Measurements from ENCODE around the gene CDK17. TPM values are rescaled to one million over a fixed set of nuclear protein-coding genes. Genes with fewer than 3 reads are reported as not detected.
"Not testable (repeated sequence)": the region's sequence is repeated elsewhere in the genome, so short reads cannot be mapped to it uniquely, and the experiment has no call there.

The CDK17 gene
- total RNA-seq, 1 donor from 2014 or later = 8.2 TPM

GRCh38 chr12:96395236-96395635 lies 5.0 kb downstream of the CDK17 start:
- ATAC-seq = no peak

GRCh38 chr12:96393229-96393628 lies 7.0 kb downstream of the CDK17 start:
- not testable (repeated sequence) for ATAC-seq

More at GRCh38 chr12:96395236-96395635, 5.0 kb downstream of the CDK17 start:
- no peak for DNase-seq (ENCODE audit: low spot score)

GRCh38 chr12:96392397-96392796 lies 7.8 kb downstream of the CDK17 start:
- DNase-seq (ENCODE audit: low spot score) = no peak
- ATAC-seq = no peak

More at GRCh38 chr12:96393229-96393628, 7.0 kb downstream of the CDK17 start:
- not testable (repeated sequence) for DNase-seq (ENCODE audit: low spot score)

- ATAC-seq = no peak
- DNase-seq (ENCODE audit: low spot score) = no peak
These were observed 12.3 kb downstream of the CDK17 start for GRCh38 chr12:96387981-96388380.

- ATAC-seq (no peak), DNase-seq (ENCODE audit: low spot score) (no peak)
These were observed 13.4 kb downstream of the CDK17 start for GRCh38 chr12:96386794-96387193.

GRCh38 chr12:96383991-96384390 lies 16.2 kb downstream of the CDK17 start:
- ATAC-seq = no peak
- no peak for DNase-seq (ENCODE audit: low spot score)

- ATAC-seq (no peak), DNase-seq (ENCODE audit: low spot score) (no peak)
These were observed 16.9 kb downstream of the CDK17 start for GRCh38 chr12:96383371-96383770.

GRCh38 chr12:96379743-96380142 lies 20.5 kb downstream of the CDK17 start:
- not testable (repeated sequence) for ATAC-seq; DNase-seq (ENCODE audit: low spot score)

- ATAC-seq = no peak
- no peak for DNase-seq (ENCODE audit: low spot score)
These were observed 21.9 kb downstream of the CDK17 start for GRCh38 chr12:96378319-96378718.

GRCh38 chr12:96376865-96377264 lies 23.4 kb downstream of the CDK17 start:
- ATAC-seq (no peak), DNase-seq (ENCODE audit: low spot score) (no peak)

GRCh38 chr12:96375841-96376604 lies 24.2 kb downstream of the CDK17 start:
- DNase-seq (ENCODE audit: low spot score) = no peak
- no peak for ATAC-seq

GRCh38 chr12:96375170-96375569 lies 25.1 kb downstream of the CDK17 start:
- DNase-seq (ENCODE audit: low spot score) = no peak
- no peak for ATAC-seq

GRCh38 chr12:96371790-96372699 lies 28.2 kb downstream of the CDK17 start:
- ATAC-seq (no peak), DNase-seq (ENCODE audit: low spot score) (no peak)

- ATAC-seq (no peak), DNase-seq (ENCODE audit: low spot score) (no peak)
These were observed 29.0 kb downstream of the CDK17 start for GRCh38 chr12:96371138-96371789.

GRCh38 chr12:96368687-96369086 lies 31.6 kb downstream of the CDK17 start:
- peak; percentile 14 for ATAC-seq
- DNase-seq (ENCODE audit: low spot score) = no peak

- no peak for DNase-seq (ENCODE audit: low spot score)
- ATAC-seq = peak; percentile 95
These were observed 32.0 kb downstream of the CDK17 start for GRCh38 chr12:96368233-96368632.

GRCh38 chr12:96366381-96366654 lies 33.9 kb downstream of the CDK17 start:
- DNase-seq (ENCODE audit: low spot score) (no peak), ATAC-seq (no peak)

- DNase-seq (ENCODE audit: low spot score) (no peak), ATAC-seq (no peak)
These were observed 34.4 kb downstream of the CDK17 start for GRCh38 chr12:96365604-96366380.

GRCh38 chr12:96364092-96364700 lies 36.0 kb downstream of the CDK17 start:
- no peak for DNase-seq (ENCODE audit: low spot score)
- ATAC-seq = no peak

- ATAC-seq (no peak), DNase-seq (ENCODE audit: low spot score) (no peak)
These were observed 39.2 kb downstream of the CDK17 start for GRCh38 chr12:96361074-96361473.

Measured in left lobe of liver (tissue), 2 donors.